CD4-positive, alpha-beta memory T cell (primary cell): ENCODE measurements around the gene DKK2. TPM values are rescaled to one million over a fixed set of nuclear protein-coding genes. Genes with fewer than 3 reads are reported as not detected.

Experiments used
- CTCF ChIA-PET: fragments of 350-600 bp; sonication (Branson Sonifier 250); formaldehyde crosslinking; loops from one replicate; lab custom pipeline; 2021; ENCODE audit warnings: inconsistent platforms; ENCODE audit not compliant: partially characterized antibody; lab: Charles Lee
- POLR2A ChIA-PET: fragments of 350-600 bp; sonication (Branson Sonifier 250); formaldehyde crosslinking; loops from one replicate; lab custom pipeline; 2021; ENCODE audit not compliant: partially characterized antibody; lab: Charles Lee
- DNase-seq, 5 donors: peaks; one replicate each; pipeline versions ENCODE4 v3.0.0 to v3.0.0-alpha.2; 2020 to 2022; ENCODE audit warnings: mixed read lengths in 1 of 5
- H3K27ac ChIP-seq: one replicate; pipeline ENCODE4 v1.7.0; 2013; ENCODE audit warnings: low read depth, low read length
- H3K27me3 ChIP-seq: 2 replicates; pipeline ENCODE4 v1.7.0; 2013; ENCODE audit warnings: mild to moderate bottlenecking, low read length, moderate library complexity; ENCODE audit not compliant: insufficient read depth
- H3K36me3 ChIP-seq: 2 replicates; pipeline ENCODE4 v1.7.0; 2013; ENCODE audit warnings: mild to moderate bottlenecking, low read length, moderate library complexity; ENCODE audit not compliant: insufficient read depth
- H3K4me1 ChIP-seq: 2 replicates; pipeline ENCODE4 v1.7.0; 2013; ENCODE audit warnings: mild to moderate bottlenecking, low read length, moderate library complexity; ENCODE audit not compliant: insufficient read depth
- H3K4me3 ChIP-seq, 2 donors: one replicate each; pipeline ENCODE4 v1.7.0; 2013; ENCODE audit warnings: low read length in 2 of 2, mild to moderate bottlenecking in 1 of 2
- H3K9me3 ChIP-seq, 2 donors: one replicate each; pipeline ENCODE4 v1.7.0; 2013; ENCODE audit warnings: low read length in 2 of 2, control low read depth in 1 of 2; ENCODE audit not compliant: control insufficient read depth in 1 of 2
- H3K27ac Mint-ChIP-seq, 7 donors: one replicate each; pipeline ENCODE4 v1.8.0; 2020 to 2021; ENCODE audit warnings: mixed read lengths in 7 of 7, mild to moderate bottlenecking in 6 of 7, inconsistent platforms in 3 of 7, moderate library complexity in 3 of 7
- H3K27me3 Mint-ChIP-seq, 2 donors: one replicate each; pipeline ENCODE4 v1.8.0; 2020 to 2021; ENCODE audit warnings: mixed read lengths in 2 of 2
- H3K36me3 Mint-ChIP-seq, 2 donors: one replicate each; pipeline ENCODE4 v1.8.0; 2020 to 2021; ENCODE audit warnings: mixed read lengths in 2 of 2, inconsistent platforms in 1 of 2, mild to moderate bottlenecking in 1 of 2
- H3K4me1 Mint-ChIP-seq, 4 donors: one replicate each; pipeline ENCODE4 v1.8.0; 2020 to 2021; ENCODE audit warnings: mixed read lengths in 4 of 4, mild to moderate bottlenecking in 1 of 4
- H3K4me3 Mint-ChIP-seq, 8 donors: one replicate each; pipeline ENCODE4 v1.8.0; 2020 to 2021; ENCODE audit warnings: mixed read lengths in 8 of 8, mild to moderate bottlenecking in 7 of 8, moderate library complexity in 6 of 8, inconsistent platforms in 3 of 8
- H3K9me3 Mint-ChIP-seq, 8 donors: one replicate each; pipeline ENCODE4 v1.8.0; 2020 to 2021; ENCODE audit warnings: mixed read lengths in 8 of 8, mild to moderate bottlenecking in 5 of 8, inconsistent platforms in 3 of 8, moderate library complexity in 1 of 8
- intact Hi-C: fragments of 100-400 bp; cut with micrococcal nuclease; formaldehyde crosslinking; loops from one replicate; pipeline ENCODE4 v1.15.1; 2023
- polyA plus RNA-seq, 2 donors: library from polyadenylated mRNA; unstranded; fragments of 300-500 nt; fragmentation: Illumina TruSeq; gene quantifications; one replicate each; pipeline ENCODE4 v1.2.3, GENCODE V29; 2021
- total RNA-seq, 2 experiments: library from RNA; stranded (reverse); gene quantifications; one replicate each; pipeline ENCODE4 v1.2.3, GENCODE V29; 2021

Gene DKK2
- total and polyA plus RNA-seq, 4 experiments from 2014 or later = not detected

- Mint-ChIP-seq H3K36me3 (no peaks in the 10 kb centered on the region), H3K27me3 (no peaks in the 10 kb centered on the region), H3K4me1 (no peaks in the 10 kb centered on the region), H3K4me3 (no peak overlapping the region), H3K27ac (no peak overlapping the region), H3K9me3 (peaks cover 0 to 4% (median 0%) of the 10 kb centered on the region in 8 donors)
- H3K9me3 ChIP-seq = no peaks in the 10 kb centered on the region
- CTCF ChIA-PET = no interaction called here
- H3K36me3 ChIP-seq = no peaks in the 10 kb centered on the region
- POLR2A ChIA-PET = no interaction called here
- H3K4me3 ChIP-seq = no peak overlapping the region
- H3K4me1 ChIP-seq = no peaks in the 10 kb centered on the region
- no peak for DNase-seq
- no peaks in the 10 kb centered on the region for H3K27me3 ChIP-seq
- H3K27ac ChIP-seq = no peak overlapping the region
- intact Hi-C loops = no loop called here
These were observed 68.2 kb downstream of the DKK2 start for GRCh38 chr4:106967892-106968291.

GRCh38 chr4:106953036-106953705 is 82.9 kb downstream of the DKK2 start:
- Histone ChIP-seq H3K4me1 (no peaks in the 10 kb centered on the region), H3K27me3 (no peaks in the 10 kb centered on the region), H3K4me3 (no peak overlapping the region), H3K36me3 (no peaks in the 10 kb centered on the region), H3K9me3 (no peaks in the 10 kb centered on the region), H3K27ac (no peak overlapping the region)
- Mint-ChIP-seq H3K27ac (no peak overlapping the region), H3K4me3 (no peak overlapping the region), H3K27me3 (no peaks in the 10 kb centered on the region), H3K4me1 (no peaks in the 10 kb centered on the region), H3K9me3 (peaks cover 0 to 8% (median 0%) of the 10 kb centered on the region in 8 donors), H3K36me3 (no peaks in the 10 kb centered on the region)
- DNase-seq = no peak
- ChIA-PET CTCF (no interaction called here), POLR2A (no interaction called here)
- intact Hi-C loops = no loop called here

GRCh38 chr4:106951891-106952290 is 84.2 kb downstream of the DKK2 start:
- H3K36me3 Mint-ChIP-seq = no peaks in the 10 kb centered on the region
- H3K27me3 Mint-ChIP-seq = no peaks in the 10 kb centered on the region
- H3K27me3 ChIP-seq = no peaks in the 10 kb centered on the region
- H3K4me1 Mint-ChIP-seq = no peaks in the 10 kb centered on the region
- H3K4me3 Mint-ChIP-seq = no peak overlapping the region
- DNase-seq = no peak
- H3K9me3 ChIP-seq = no peaks in the 10 kb centered on the region
- no peak overlapping the region for H3K4me3 ChIP-seq
- H3K36me3 ChIP-seq = no peaks in the 10 kb centered on the region
- ChIA-PET CTCF (no interaction called here), POLR2A (no interaction called here)
- H3K27ac ChIP-seq = no peak overlapping the region
- intact Hi-C loops = no loop called here
- peaks cover 0 to 8% (median 0%) of the 10 kb centered on the region in 8 donors for H3K9me3 Mint-ChIP-seq
- no peak overlapping the region for H3K27ac Mint-ChIP-seq
- no peaks in the 10 kb centered on the region for H3K4me1 ChIP-seq

GRCh38 chr4:106941841-106942240 is 94.3 kb downstream of the DKK2 start:
- Mint-ChIP-seq H3K27ac (no peak overlapping the region), H3K27me3 (no peaks in the 10 kb centered on the region), H3K36me3 (no peaks in the 10 kb centered on the region), H3K4me3 (no peak overlapping the region), H3K9me3 (peaks cover 0 to 2% (median 0%) of the 10 kb centered on the region in 8 donors), H3K4me1 (no peaks in the 10 kb centered on the region)
- no peak for DNase-seq
- intact Hi-C loops = no loop called here
- Histone ChIP-seq H3K36me3 (no peaks in the 10 kb centered on the region), H3K9me3 (no peaks in the 10 kb centered on the region), H3K4me3 (no peak overlapping the region), H3K27ac (no peak overlapping the region), H3K4me1 (no peaks in the 10 kb centered on the region), H3K27me3 (no peaks in the 10 kb centered on the region)
- POLR2A ChIA-PET = no interaction called here
- CTCF ChIA-PET = no interaction called here

- Mint-ChIP-seq H3K27ac (no peak overlapping the region), H3K27me3 (no peaks in the 10 kb centered on the region), H3K4me1 (no peaks in the 10 kb centered on the region), H3K9me3 (no peaks in the 10 kb centered on the region), H3K4me3 (no peak overlapping the region), H3K36me3 (no peaks in the 10 kb centered on the region)
- H3K36me3 ChIP-seq = no peaks in the 10 kb centered on the region
- intact Hi-C loops = no loop called here
- no peak for DNase-seq
- H3K4me1 ChIP-seq = no peaks in the 10 kb centered on the region
- H3K27me3 ChIP-seq = no peaks in the 10 kb centered on the region
- ChIA-PET CTCF (no interaction called here), POLR2A (no interaction called here)
- H3K4me3 ChIP-seq = no peak overlapping the region
- H3K27ac ChIP-seq = no peak overlapping the region
- no peaks in the 10 kb centered on the region for H3K9me3 ChIP-seq
These were observed 105.6 kb downstream of the DKK2 start for GRCh38 chr4:106930522-106930921.

- no peaks in the 10 kb centered on the region for H3K27me3 Mint-ChIP-seq
- H3K27me3 ChIP-seq = no peaks in the 10 kb centered on the region
- CTCF ChIA-PET = no interaction called here
- H3K4me1 Mint-ChIP-seq = no peaks in the 10 kb centered on the region
- POLR2A ChIA-PET = no interaction called here
- no peak overlapping the region for H3K27ac ChIP-seq
- H3K4me1 ChIP-seq = no peaks in the 10 kb centered on the region
- H3K36me3 Mint-ChIP-seq = no peaks in the 10 kb centered on the region
- H3K4me3 Mint-ChIP-seq = no peak overlapping the region
- no peak overlapping the region for H3K4me3 ChIP-seq
- H3K9me3 Mint-ChIP-seq = peaks cover 0 to 2% (median 0%) of the 10 kb centered on the region in 8 donors
- no peak overlapping the region for H3K27ac Mint-ChIP-seq
- no peaks in the 10 kb centered on the region for H3K36me3 ChIP-seq
- intact Hi-C loops = no loop called here
- DNase-seq = no peak
- H3K9me3 ChIP-seq = no peaks in the 10 kb centered on the region
These were observed 106.9 kb downstream of the DKK2 start for GRCh38 chr4:106929248-106929647.

GRCh38 chr4:106914223-106914622 is 121.9 kb downstream of the DKK2 start:
- Histone ChIP-seq H3K4me1 (no peaks in the 10 kb centered on the region), H3K27ac (no peak overlapping the region), H3K4me3 (no peak overlapping the region), H3K27me3 (no peaks in the 10 kb centered on the region), H3K36me3 (no peaks in the 10 kb centered on the region), H3K9me3 (no peaks in the 10 kb centered on the region)
- Mint-ChIP-seq H3K4me3 (no peak overlapping the region), H3K4me1 (no peaks in the 10 kb centered on the region), H3K9me3 (peaks cover 0 to 2% (median 0%) of the 10 kb centered on the region in 8 donors), H3K27me3 (no peaks in the 10 kb centered on the region), H3K36me3 (no peaks in the 10 kb centered on the region), H3K27ac (no peak overlapping the region)
- ChIA-PET CTCF (no interaction called here), POLR2A (no interaction called here)
- intact Hi-C loops = no loop called here
- DNase-seq = no peak
